PC-3 (cell line): ENCODE results near the gene MICALL1. TPM values are rescaled to one million over a fixed set of nuclear protein-coding genes. Genes with fewer than 3 reads are reported as not detected.

Source experiments
- ATAC-seq: fragments of 200-7000 bp; cut with Tn5 transposase; 2 replicates; pipeline ENCODE4 v1.9.1; 2020; ENCODE audit warnings: mild to moderate bottlenecking, moderate library complexity
- BruUV-seq: library from RNA; stranded (reverse); fragments of 400-500 nt; replicated peaks from 2 replicates; lab custom pipeline; 2021; lab: Mats Ljungman, UMichigan
- CTCF ChIA-PET: fragments of 300-600 bp; sonication (Branson Sonifier 250); formaldehyde crosslinking; loops from one replicate; lab custom pipeline; 2022; ENCODE audit warnings: antibody characterized with exemption; lab: Charles Lee
- POLR2A ChIA-PET: fragments of 300-600 bp; sonication (Branson Sonifier 250); formaldehyde crosslinking; loops from one replicate; lab custom pipeline; 2022; ENCODE audit warnings: antibody characterized with exemption; ENCODE audit not compliant: unreplicated experiment; lab: Charles Lee
- DNase-seq: peaks from one replicate; pipeline ENCODE4 v3.0.0-alpha.2; 2015
- H2AFZ ChIP-seq: fragments of 300-600 bp; sonication (generic); 2 replicates; pipeline ENCODE4 v1.6.0; 2016; ENCODE audit warnings: antibody characterized with exemption, low read length
- H3F3A ChIP-seq: fragments of 300-600 bp; sonication (generic); one replicate; pipeline ENCODE4 v1.6.0; 2017; ENCODE audit warnings: antibody characterized with exemption, low read length, control low read depth, mild to moderate bottlenecking; ENCODE audit not compliant: unreplicated experiment
- H3K27ac ChIP-seq: fragments of 300-600 bp; sonication (generic); 2 replicates; pipeline ENCODE4 v1.5.1; 2016; ENCODE audit warnings: mild to moderate bottlenecking, low read length
- H3K27me3 ChIP-seq: fragments of 300-600 bp; sonication (generic); 2 replicates; pipeline ENCODE4 v1.6.1; 2016; ENCODE audit warnings: low read length, mixed read lengths
- H3K36me3 ChIP-seq: fragments of 300-600 bp; sonication (generic); 2 replicates; pipeline ENCODE4 v1.6.1; 2016; ENCODE audit warnings: low read depth, mixed run types, low read length, mixed read lengths
- H3K4me1 ChIP-seq: fragments of 300-600 bp; sonication (generic); 2 replicates; pipeline ENCODE4 v1.5.1; 2016; ENCODE audit warnings: low read length; ENCODE audit not compliant: insufficient read depth
- H3K4me2 ChIP-seq: fragments of 300-600 bp; sonication (generic); 2 replicates; pipeline ENCODE4 v1.6.0; 2016; ENCODE audit warnings: low read length
- H3K4me3 ChIP-seq: fragments of 300-600 bp; sonication (generic); 2 replicates; pipeline ENCODE4 v1.5.1; 2016; ENCODE audit warnings: mild to moderate bottlenecking, low read length, mixed read lengths
- H3K79me2 ChIP-seq: fragments of 300-600 bp; sonication (generic); 2 replicates; pipeline ENCODE4 v1.6.1; 2017; ENCODE audit warnings: low read length, mixed read lengths
- H3K9ac ChIP-seq: fragments of 300-600 bp; sonication (generic); 2 replicates; pipeline ENCODE4 v1.6.0; 2016; ENCODE audit warnings: mild to moderate bottlenecking, low read length
- H3K9me2 ChIP-seq: fragments of 300-600 bp; sonication (generic); replicated peaks from 2 replicates; pipeline ENCODE4 v1.6.1; 2016; ENCODE audit warnings: mixed run types, low read length, mixed read lengths
- H3K9me3 ChIP-seq: fragments of 300-600 bp; sonication (generic); 2 replicates; pipeline ENCODE4 v1.6.1; 2016; ENCODE audit warnings: low read length, mixed read lengths
- H4K20me1 ChIP-seq: fragments of 300-600 bp; sonication (generic); 2 replicates; pipeline ENCODE4 v1.6.1; 2016; ENCODE audit warnings: low read length, mixed read lengths
- EZH2 ChIP-seq: fragments of 300-600 bp; sonication (generic); IDR thresholded peaks from one replicate; pipeline ENCODE4 v1.6.1; 2017; ENCODE audit warnings: antibody characterized with exemption, mild to moderate bottlenecking, low read length; ENCODE audit not compliant: unreplicated experiment
- EZH2phosphoT487 ChIP-seq: fragments of 300-600 bp; sonication (generic); IDR thresholded peaks from 2 replicates; pipeline ENCODE4 v1.6.1; 2018; ENCODE audit warnings: mild to moderate bottlenecking, antibody characterized with exemption, low read length, borderline replicate concordance
- intact Hi-C: fragments of 100-400 bp; cut with micrococcal nuclease; formaldehyde crosslinking; loops from 2 replicates; pipeline ENCODE4 v1.9.0; 2023
- total RNA-seq: library from RNA; depleted of rRNA; stranded (reverse); fragments of >200 nt; gene quantifications from 2 replicates; pipeline ENCODE4 v1.2.3, GENCODE V29; 2014
- TF ChIP-seq, protein P1 (sequence below): fragments of 300-600 bp; sonication (generic); conservative IDR thresholded peaks from 2 replicates; pipeline ENCODE4 v1.5.1; 2017; ENCODE audit warnings: antibody characterized with exemption, low read depth, mild to moderate bottlenecking, low read length

Gene MICALL1
- total RNA-seq, 1 experiment from 2014 or later: 20.1 TPM

DNA sequence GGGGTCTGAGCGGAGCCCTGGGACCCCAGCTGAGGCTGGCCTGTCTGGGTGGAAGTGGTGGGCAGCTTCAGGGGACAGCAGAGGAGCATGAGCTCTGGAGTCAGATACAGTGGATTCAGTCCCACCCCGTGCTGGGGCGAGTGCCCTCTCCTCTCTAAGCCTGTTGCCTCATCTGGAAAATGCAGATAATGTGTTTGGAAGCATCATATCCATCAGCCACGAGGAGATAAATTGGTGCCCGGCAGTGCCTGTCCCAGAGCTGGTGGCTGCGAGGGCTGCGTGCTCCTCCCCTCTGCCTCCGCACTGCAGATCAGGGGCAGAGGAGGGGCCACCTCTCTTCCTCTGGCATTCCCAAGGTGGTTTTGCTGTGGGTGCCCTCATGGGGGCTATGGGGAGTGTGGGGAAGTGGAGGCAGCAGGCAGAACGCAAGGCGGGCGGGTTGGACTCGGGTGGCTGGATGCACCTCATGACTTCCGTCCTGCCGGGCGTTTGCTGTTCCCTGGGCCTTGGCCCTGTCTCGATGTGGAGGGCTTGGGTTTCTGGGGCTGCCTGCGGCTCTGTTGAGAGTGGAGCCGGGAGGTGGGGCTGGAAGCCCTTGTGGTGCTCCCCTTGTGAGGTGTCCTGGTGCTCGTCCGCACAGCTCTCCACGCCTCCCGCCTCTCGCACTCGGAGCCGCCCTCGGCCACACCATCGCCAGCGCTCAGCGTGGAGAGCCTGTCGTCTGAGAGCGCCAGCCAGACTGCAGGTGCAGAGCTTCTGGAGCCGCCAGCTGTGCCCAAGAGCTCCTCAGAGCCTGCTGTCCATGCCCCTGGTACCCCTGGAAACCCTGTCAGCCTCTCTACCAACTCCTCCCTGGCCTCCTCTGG is 20.9 kb downstream of the MICALL1 start:
- no peaks in the 10 kb centered on the region for H3K27me3 ChIP-seq
- H3F3A ChIP-seq: no peaks in the 10 kb centered on the region
- H3K9me3 ChIP-seq: no peaks in the 10 kb centered on the region
- no peak overlapping the region for H3K4me3 ChIP-seq
- TF ChIP-seq EZH2phosphoT487 (no peak), EZH2 (no peak)
- TF ChIP-seq, protein P1, sequence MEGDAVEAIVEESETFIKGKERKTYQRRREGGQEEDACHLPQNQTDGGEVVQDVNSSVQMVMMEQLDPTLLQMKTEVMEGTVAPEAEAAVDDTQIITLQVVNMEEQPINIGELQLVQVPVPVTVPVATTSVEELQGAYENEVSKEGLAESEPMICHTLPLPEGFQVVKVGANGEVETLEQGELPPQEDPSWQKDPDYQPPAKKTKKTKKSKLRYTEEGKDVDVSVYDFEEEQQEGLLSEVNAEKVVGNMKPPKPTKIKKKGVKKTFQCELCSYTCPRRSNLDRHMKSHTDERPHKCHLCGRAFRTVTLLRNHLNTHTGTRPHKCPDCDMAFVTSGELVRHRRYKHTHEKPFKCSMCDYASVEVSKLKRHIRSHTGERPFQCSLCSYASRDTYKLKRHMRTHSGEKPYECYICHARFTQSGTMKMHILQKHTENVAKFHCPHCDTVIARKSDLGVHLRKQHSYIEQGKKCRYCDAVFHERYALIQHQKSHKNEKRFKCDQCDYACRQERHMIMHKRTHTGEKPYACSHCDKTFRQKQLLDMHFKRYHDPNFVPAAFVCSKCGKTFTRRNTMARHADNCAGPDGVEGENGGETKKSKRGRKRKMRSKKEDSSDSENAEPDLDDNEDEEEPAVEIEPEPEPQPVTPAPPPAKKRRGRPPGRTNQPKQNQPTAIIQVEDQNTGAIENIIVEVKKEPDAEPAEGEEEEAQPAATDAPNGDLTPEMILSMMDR: no peak
- no peaks in the 10 kb centered on the region for H4K20me1 ChIP-seq
- H3K79me2 ChIP-seq: no peaks in the 10 kb centered on the region
- no peak overlapping the region for H3K4me2 ChIP-seq
- no peak overlapping the region for H3K27ac ChIP-seq
- POLR2A ChIA-PET: no interaction called here
- BruUV-seq: no TSS peak
- ATAC-seq: no peak
- no peak overlapping the region for H3K9ac ChIP-seq
- DNase-seq: no peak
- no peaks in the 10 kb centered on the region; the same call in 1 of the 2 replicates for H3K36me3 ChIP-seq
- H3K4me1 ChIP-seq: no peaks in the 10 kb centered on the region
- H3K9me2 ChIP-seq: no peaks in the 10 kb centered on the region
- CTCF ChIA-PET: no interaction called here
- no peak overlapping the region for H2AFZ ChIP-seq
- intact Hi-C loops: no loop called here

- Histone ChIP-seq H3K27ac (no peak overlapping the region), H3K9me3 (no peaks in the 10 kb centered on the region), H3K79me2 (no peaks in the 10 kb centered on the region), H3K36me3 (no peaks in the 10 kb centered on the region; the same call in 1 of the 2 replicates), H3K9ac (no peak overlapping the region), H3K4me1 (no peaks in the 10 kb centered on the region), H3K4me3 (no peak overlapping the region), H2AFZ (no peak overlapping the region), H3K4me2 (no peak overlapping the region), H3K9me2 (no peaks in the 10 kb centered on the region), H3K27me3 (no peaks in the 10 kb centered on the region), H4K20me1 (no peaks in the 10 kb centered on the region), H3F3A (no peaks in the 10 kb centered on the region)
- DNase-seq: no peak
- ChIA-PET CTCF (no interaction called here), POLR2A (no interaction called here)
- ATAC-seq: no peak
- no peak for TF ChIP-seq EZH2
- TF ChIP-seq, protein P1: no peak
- TF ChIP-seq EZH2phosphoT487: no peak
- intact Hi-C loops: no loop called here
- no TSS peak for BruUV-seq
Observed at GRCh38 chr22:37927637-37927936, 21.5 kb downstream of the MICALL1 start.

- H3F3A ChIP-seq: no peaks in the 10 kb centered on the region
- POLR2A ChIA-PET: no interaction called here
- no peak overlapping the region for H3K4me3 ChIP-seq
- no peaks in the 10 kb centered on the region; the same call in 1 of the 2 replicates for H3K36me3 ChIP-seq
- peaks cover 10% of the 10 kb centered on the region for H3K4me1 ChIP-seq
- H3K9me2 ChIP-seq: no peaks in the 10 kb centered on the region
- no peaks in the 10 kb centered on the region for H4K20me1 ChIP-seq
- no TSS peak for BruUV-seq
- CTCF ChIA-PET: no interaction called here
- ATAC-seq (no peak), DNase-seq (no peak)
- TF ChIP-seq EZH2 (no peak), EZH2phosphoT487 (no peak)
- TF ChIP-seq, protein P1: no peak
- H3K9me3 ChIP-seq: no peaks in the 10 kb centered on the region
- no peak overlapping the region for H3K27ac ChIP-seq
- no peak overlapping the region for H3K4me2 ChIP-seq
- intact Hi-C loops: no loop called here
- H3K79me2 ChIP-seq: no peaks in the 10 kb centered on the region
- H3K9ac ChIP-seq: no peak overlapping the region
- H2AFZ ChIP-seq: no peak overlapping the region
- no peaks in the 10 kb centered on the region for H3K27me3 ChIP-seq
Observed at GRCh38 chr22:37929390-37929789, 23.3 kb downstream of the MICALL1 start.
